Trophoblast cell (in vitro differentiated cells and primary cell): ENCODE data around the gene KCNQ2.

Experiments
- DNase-seq, 2 donors: peaks; one replicate each; pipeline ENCODE4 v3.0.0-alpha.2; 2016
- H2AFZ ChIP-seq: 2 replicates; pipeline ENCODE4 v1.6.1; 2013; ENCODE audit warnings: low read length, moderate library complexity, mild to moderate bottlenecking; ENCODE audit not compliant: insufficient read depth, poor library complexity
- H2AK5ac ChIP-seq: 2 replicates; pipeline ENCODE4 v1.6.1; 2013; ENCODE audit warnings: mild to moderate bottlenecking, low read length
- H2BK120ac ChIP-seq: 2 replicates; pipeline ENCODE4 v1.6.1; 2013; ENCODE audit warnings: low read length, mild to moderate bottlenecking, moderate library complexity; ENCODE audit not compliant: insufficient read depth, poor library complexity
- H2BK12ac ChIP-seq: 2 replicates; pipeline ENCODE4 v1.6.1; 2013; ENCODE audit warnings: mild to moderate bottlenecking, low read length, moderate library complexity
- H2BK5ac ChIP-seq: 2 replicates; pipeline ENCODE4 v1.6.1; 2013; ENCODE audit warnings: low read length, low read depth, moderate library complexity, mild to moderate bottlenecking; ENCODE audit not compliant: poor library complexity
- H3K14ac ChIP-seq: 2 replicates; pipeline ENCODE4 v1.6.1; 2013; ENCODE audit warnings: mild to moderate bottlenecking, low read length
- H3K18ac ChIP-seq: 2 replicates; pipeline ENCODE4 v1.6.1; 2013; ENCODE audit warnings: mild to moderate bottlenecking, low read length
- H3K23ac ChIP-seq: 2 replicates; pipeline ENCODE4 v1.6.1; 2013; ENCODE audit warnings: low read length
- H3K27ac ChIP-seq: 2 replicates; pipeline ENCODE4 v1.5.1; 2013; ENCODE audit warnings: low read depth, mild to moderate bottlenecking, inconsistent platforms, low read length, moderate library complexity
- H3K27me3 ChIP-seq: 2 replicates; pipeline ENCODE4 v1.6.1; 2013; ENCODE audit warnings: inconsistent platforms, mild to moderate bottlenecking, low read length, moderate library complexity; ENCODE audit not compliant: insufficient read depth
- H3K36me3 ChIP-seq, 2 experiments: 1 replicate in 1 of 2; 2 replicates in 1 of 2; pipeline ENCODE4 v1.6.1; 2013; ENCODE audit warnings: low read length in 2 of 2, mild to moderate bottlenecking in 2 of 2, moderate library complexity in 1 of 2; ENCODE audit not compliant: insufficient read depth in 2 of 2, control insufficient read depth in 1 of 2
- H3K4ac ChIP-seq: 2 replicates; pipeline ENCODE4 v1.6.1; 2013; ENCODE audit warnings: low read depth, mild to moderate bottlenecking, low read length, moderate library complexity
- H3K4me1 ChIP-seq, 2 experiments: 1 replicate in 1 of 2; 2 replicates in 1 of 2; pipeline ENCODE4 v1.6.1; 2013; ENCODE audit warnings: low read length in 2 of 2, mild to moderate bottlenecking in 2 of 2, moderate library complexity in 1 of 2; ENCODE audit not compliant: insufficient read depth in 2 of 2, control insufficient read depth in 1 of 2
- H3K4me2 ChIP-seq: 2 replicates; pipeline ENCODE4 v1.6.1; 2013; ENCODE audit warnings: inconsistent platforms, mild to moderate bottlenecking, low read length, moderate library complexity
- H3K4me3 ChIP-seq: 2 replicates; pipeline ENCODE4 v1.5.1; 2013; ENCODE audit warnings: mild to moderate bottlenecking, low read depth, low read length, inconsistent platforms
- H3K79me1 ChIP-seq: one replicate; pipeline ENCODE4 v1.6.1; 2013; ENCODE audit warnings: low read length
- H3K79me2 ChIP-seq: 2 replicates; pipeline ENCODE4 v1.6.1; 2013; ENCODE audit warnings: low read length, mild to moderate bottlenecking; ENCODE audit not compliant: control insufficient read depth, insufficient read depth, poor library complexity
- H3K9ac ChIP-seq: 2 replicates; pipeline ENCODE4 v1.6.1; 2013; ENCODE audit warnings: mild to moderate bottlenecking, low read length
- H3K9me3 ChIP-seq: 2 replicates; pipeline ENCODE4 v1.6.1; 2013; ENCODE audit warnings: low read depth, mild to moderate bottlenecking, control low read depth, inconsistent platforms, low read length; ENCODE audit not compliant: insufficient read depth
- H4K12ac ChIP-seq: 2 replicates; pipeline ENCODE4 v1.6.1; 2013; ENCODE audit warnings: low read depth, mild to moderate bottlenecking, low read length, moderate library complexity
- H4K8ac ChIP-seq: 2 replicates; pipeline ENCODE4 v1.6.1; 2013; ENCODE audit warnings: low read depth, mild to moderate bottlenecking, low read length, moderate library complexity
- H4K91ac ChIP-seq: one replicate; pipeline ENCODE4 v1.6.1; 2013; ENCODE audit warnings: low read depth, mild to moderate bottlenecking, low read length, moderate library complexity
- WGBS: extraction: QIAGEN DNeasy Blood & Tissue Kit; methylation state at CpG from one replicate; pipeline ENCODE4 v1.1.7; 2013; ENCODE audit warnings: missing lambda C conversion rate; ENCODE audit not compliant: insufficient read length, insufficient coverage; ENCODE audit errors: extremely low coverage; 5-methylcytosine and 5-hydroxymethylcytosine counted together

Gene KCNQ2

GRCh38 chr20:63432577-63433325 lies 39.7 kb downstream of the KCNQ2 start:
- Histone ChIP-seq H4K12ac (no peak overlapping the region), H3K79me2 (no peaks in the 10 kb centered on the region), H2AFZ (no peak overlapping the region), H4K8ac (no peak overlapping the region), H3K36me3 (no peaks in the 10 kb centered on the region), H2AK5ac (no peak overlapping the region), H3K9me3 (peaks cover 4% of the 10 kb centered on the region), H3K4ac (no peak overlapping the region), H2BK120ac (no peak overlapping the region), H3K79me1 (no peaks in the 10 kb centered on the region), H3K14ac (no peak overlapping the region), H3K4me2 (no peak overlapping the region), H4K91ac (no peak overlapping the region), H3K4me1 (no peaks in the 10 kb centered on the region), H3K4me3 (no peak overlapping the region), H3K23ac (no peak overlapping the region), H3K18ac (no peak overlapping the region), H2BK5ac (no peak overlapping the region), H3K27ac (no peak overlapping the region), H3K9ac (no peak overlapping the region), H3K27me3 (no peaks in the 10 kb centered on the region), H2BK12ac (no peak overlapping the region)
- no CpG with 5 or more reads among the region's 16 CpGs for WGBS
- no peak for DNase-seq

GRCh38 chr20:63431944-63432343 lies 40.5 kb downstream of the KCNQ2 start:
- DNase-seq = no peak
- H2AK5ac ChIP-seq = no peak overlapping the region
- no peaks in the 10 kb centered on the region for H3K36me3 ChIP-seq
- H3K79me1 ChIP-seq = no peaks in the 10 kb centered on the region
- no peak overlapping the region for H3K18ac ChIP-seq
- no peak overlapping the region for H2BK5ac ChIP-seq
- H4K8ac ChIP-seq = no peak overlapping the region
- no peak overlapping the region for H3K4me3 ChIP-seq
- H4K91ac ChIP-seq = no peak overlapping the region
- no peak overlapping the region for H3K4me2 ChIP-seq
- no peak overlapping the region for H3K9ac ChIP-seq
- no peaks in the 10 kb centered on the region for H3K27me3 ChIP-seq
- no peak overlapping the region for H3K14ac ChIP-seq
- WGBS = no CpG with 5 or more reads among the region's 1 CpG
- H3K4ac ChIP-seq = no peak overlapping the region
- no peaks in the 10 kb centered on the region for H3K4me1 ChIP-seq
- no peak overlapping the region for H4K12ac ChIP-seq
- H3K27ac ChIP-seq = no peak overlapping the region
- no peak overlapping the region for H3K23ac ChIP-seq
- no peak overlapping the region for H2BK120ac ChIP-seq
- no peaks in the 10 kb centered on the region for H3K79me2 ChIP-seq
- H3K9me3 ChIP-seq = peaks cover 4% of the 10 kb centered on the region
- H2AFZ ChIP-seq = no peak overlapping the region
- H2BK12ac ChIP-seq = no peak overlapping the region

GRCh38 chr20:63430891-63431290 lies 41.6 kb downstream of the KCNQ2 start:
- no peak overlapping the region for H3K18ac ChIP-seq
- no peak overlapping the region for H3K4ac ChIP-seq
- no peak overlapping the region for H3K4me3 ChIP-seq
- no peaks in the 10 kb centered on the region for H3K79me2 ChIP-seq
- no peaks in the 10 kb centered on the region for H3K36me3 ChIP-seq
- no peak overlapping the region for H2AK5ac ChIP-seq
- no peak overlapping the region for H4K8ac ChIP-seq
- H2AFZ ChIP-seq = no peak overlapping the region
- no CpG with 5 or more reads among the region's 14 CpGs for WGBS
- no peak overlapping the region for H2BK120ac ChIP-seq
- no peak overlapping the region for H3K23ac ChIP-seq
- H3K4me2 ChIP-seq = no peak overlapping the region
- H3K9me3 ChIP-seq = peaks cover 4% of the 10 kb centered on the region
- no peaks in the 10 kb centered on the region for H3K79me1 ChIP-seq
- H3K9ac ChIP-seq = no peak overlapping the region
- H2BK5ac ChIP-seq = no peak overlapping the region
- no peak overlapping the region for H3K14ac ChIP-seq
- no peak overlapping the region for H4K12ac ChIP-seq
- H2BK12ac ChIP-seq = no peak overlapping the region
- no peak for DNase-seq
- no peaks in the 10 kb centered on the region for H3K4me1 ChIP-seq
- H3K27me3 ChIP-seq = no peaks in the 10 kb centered on the region
- H4K91ac ChIP-seq = no peak overlapping the region
- no peak overlapping the region for H3K27ac ChIP-seq

GRCh38 chr20:63429992-63430391 lies 42.5 kb downstream of the KCNQ2 start:
- Histone ChIP-seq H2BK5ac (no peak overlapping the region), H3K14ac (no peak overlapping the region), H4K91ac (no peak overlapping the region), H3K36me3 (no peaks in the 10 kb centered on the region), H2BK120ac (no peak overlapping the region), H2AK5ac (no peak overlapping the region), H3K4me2 (no peak overlapping the region), H3K27me3 (no peaks in the 10 kb centered on the region), H3K9ac (no peak overlapping the region), H4K12ac (no peak overlapping the region), H3K4ac (no peak overlapping the region), H3K4me1 (no peaks in the 10 kb centered on the region), H3K27ac (no peak overlapping the region), H3K18ac (no peak overlapping the region), H3K4me3 (no peak overlapping the region), H3K9me3 (peaks cover 4% of the 10 kb centered on the region), H3K79me2 (no peaks in the 10 kb centered on the region), H3K79me1 (no peaks in the 10 kb centered on the region), H2AFZ (no peak overlapping the region), H4K8ac (no peak overlapping the region), H3K23ac (no peak overlapping the region), H2BK12ac (no peak overlapping the region)
- no CpG with 5 or more reads among the region's 15 CpGs for WGBS
- DNase-seq = no peak
